GM19099 (cell line): ENCODE results near the gene NUP42.

Experiments used
- POLR2A ChIP-seq: IDR thresholded peaks from 3 replicates; pipeline ENCODE4 v1.6.1; 2011; ENCODE audit warnings: low read depth; ENCODE audit not compliant: insufficient read length; ENCODE audit errors: extremely low read depth

Gene NUP42

DNA sequence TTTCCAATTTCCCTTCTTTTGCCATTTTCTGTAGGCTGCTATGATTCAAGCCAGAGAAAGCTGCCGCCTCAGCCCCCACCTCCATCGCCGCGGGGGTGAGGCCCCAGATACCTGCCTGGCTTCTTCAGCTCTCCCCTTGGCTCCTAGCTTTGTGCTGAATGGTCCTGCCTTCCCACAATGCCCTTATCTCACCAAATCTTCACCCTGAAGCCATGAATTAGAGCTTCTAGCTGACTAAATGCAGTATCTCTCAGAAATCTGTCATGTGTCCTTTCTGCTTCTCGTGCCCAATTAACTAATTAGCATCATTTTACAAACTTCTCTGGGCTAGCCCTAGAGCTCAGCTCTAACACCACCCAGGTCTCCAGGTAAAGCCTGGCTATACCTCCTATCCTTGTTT lies 32.6 kb downstream of the NUP42 start:
- no peak for TF ChIP-seq POLR2A

DNA sequence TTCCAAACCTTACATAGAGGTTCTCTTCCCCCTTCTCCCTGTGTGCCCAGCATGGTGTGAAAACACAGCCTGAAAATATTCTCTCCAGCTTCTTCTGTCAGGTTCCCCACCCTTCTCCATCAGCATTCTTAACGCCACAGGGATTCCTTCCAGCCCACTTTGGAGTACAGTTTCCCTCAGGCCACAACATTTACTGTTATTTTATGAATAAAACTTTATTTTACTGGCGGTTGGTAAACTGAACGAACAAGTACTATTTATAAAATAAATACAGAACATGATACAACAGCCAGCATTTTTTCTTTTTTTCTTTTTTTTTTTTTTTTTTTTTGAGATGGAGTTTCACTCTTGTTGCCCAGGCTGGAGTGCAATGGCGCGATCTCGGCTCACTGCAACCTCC lies 33.1 kb downstream of the NUP42 start:
- no peak for TF ChIP-seq POLR2A

DNA sequence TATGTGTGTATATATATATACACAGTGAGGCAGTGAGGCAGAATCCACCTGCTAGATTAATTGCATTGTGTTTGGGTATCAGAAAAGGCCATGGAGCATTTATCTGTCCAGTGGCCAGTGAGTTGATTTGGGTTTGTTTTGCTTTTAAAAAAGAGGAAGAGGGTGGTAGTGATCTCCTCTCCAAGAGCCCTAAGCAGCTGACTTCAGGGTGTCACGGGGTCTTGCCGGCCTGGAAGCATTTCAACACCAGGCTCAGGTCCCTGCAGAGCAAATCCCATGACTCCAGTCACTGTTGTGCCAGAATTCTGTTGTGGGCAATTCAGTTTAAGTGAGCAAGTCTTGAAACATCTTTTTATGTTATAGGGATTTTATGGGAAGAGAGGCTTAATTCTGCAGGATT lies 34.2 kb downstream of the NUP42 start:
- TF ChIP-seq POLR2A, result no peak

DNA sequence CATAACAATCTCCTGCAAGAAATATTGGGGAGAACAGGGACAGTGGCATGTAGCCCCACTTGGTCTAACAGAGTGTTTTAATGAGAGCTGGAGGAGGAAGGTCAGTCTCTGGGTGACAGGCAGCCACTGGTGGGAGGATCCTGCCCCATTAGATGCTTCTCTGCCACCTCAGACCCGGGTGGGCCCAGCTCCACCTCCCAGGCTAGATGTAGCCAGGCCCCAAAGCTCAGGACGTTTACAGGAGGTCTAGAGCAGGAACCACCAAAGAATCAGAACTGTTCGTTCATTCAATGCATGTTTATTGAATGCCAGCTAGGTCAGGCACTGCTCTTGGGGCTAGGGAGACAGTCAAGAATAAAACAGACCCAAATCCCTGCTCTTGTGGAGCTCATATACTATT lies 36.3 kb downstream of the NUP42 start:
- no peak for TF ChIP-seq POLR2A

DNA sequence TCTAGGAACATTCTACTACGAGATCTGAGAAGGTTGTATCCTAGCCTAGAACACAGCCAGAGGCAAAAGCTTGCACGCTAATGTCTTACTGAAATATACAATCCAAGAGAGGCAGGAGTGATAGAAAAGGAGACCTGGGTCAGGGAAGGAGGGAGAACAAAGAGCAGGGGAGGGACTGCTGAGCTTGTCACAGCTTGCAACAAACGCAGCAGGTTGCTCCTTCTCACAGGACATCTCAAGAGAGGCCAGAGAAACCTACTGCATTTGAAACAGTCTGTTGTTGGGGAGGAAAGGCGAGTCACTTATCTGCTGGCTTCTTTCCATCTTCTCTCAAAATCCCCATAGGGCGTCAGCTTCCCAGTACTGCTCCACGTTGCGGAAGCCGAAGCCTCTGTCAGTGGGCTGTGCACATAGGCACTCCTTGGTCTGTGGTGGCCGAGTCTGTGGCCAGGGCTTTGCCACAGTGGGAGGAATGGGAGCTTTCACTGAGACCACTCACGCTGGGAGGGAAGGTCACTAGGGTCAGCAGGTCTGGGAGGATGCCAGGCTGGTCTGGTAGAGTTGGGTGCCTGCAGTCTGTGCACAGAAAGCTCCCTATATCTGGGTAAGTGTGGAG lies 39.0 kb downstream of the NUP42 start:
- no peak for TF ChIP-seq POLR2A

DNA sequence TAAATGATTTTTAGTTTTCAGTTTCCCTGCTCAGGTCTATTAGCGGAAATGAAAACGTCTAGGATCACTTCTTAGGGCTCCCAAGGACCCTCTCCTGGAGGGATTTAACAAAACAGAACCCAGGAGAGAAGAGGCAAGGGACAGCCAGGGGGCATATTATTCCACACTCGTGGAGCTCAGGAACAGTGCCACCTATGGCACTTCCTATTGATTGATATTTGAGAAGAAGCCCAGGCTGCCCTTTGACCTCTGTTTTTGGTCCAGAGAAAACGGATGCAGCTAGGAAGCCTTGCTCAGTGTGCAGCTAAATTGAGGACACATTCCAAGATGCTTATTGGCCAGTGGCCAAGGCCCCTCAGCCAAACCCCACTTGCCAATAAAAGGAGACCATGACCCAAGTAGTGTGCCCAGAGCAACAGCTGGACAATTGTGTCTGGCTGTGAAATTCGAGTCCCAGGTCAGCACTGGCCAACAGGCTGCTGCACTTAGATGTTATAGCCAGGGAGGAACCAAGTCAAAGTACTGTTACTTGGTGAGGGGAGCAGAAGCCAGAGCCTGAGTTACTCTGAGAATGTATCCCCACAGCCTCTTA lies 40.7 kb downstream of the NUP42 start:
- no peak for TF ChIP-seq POLR2A

DNA sequence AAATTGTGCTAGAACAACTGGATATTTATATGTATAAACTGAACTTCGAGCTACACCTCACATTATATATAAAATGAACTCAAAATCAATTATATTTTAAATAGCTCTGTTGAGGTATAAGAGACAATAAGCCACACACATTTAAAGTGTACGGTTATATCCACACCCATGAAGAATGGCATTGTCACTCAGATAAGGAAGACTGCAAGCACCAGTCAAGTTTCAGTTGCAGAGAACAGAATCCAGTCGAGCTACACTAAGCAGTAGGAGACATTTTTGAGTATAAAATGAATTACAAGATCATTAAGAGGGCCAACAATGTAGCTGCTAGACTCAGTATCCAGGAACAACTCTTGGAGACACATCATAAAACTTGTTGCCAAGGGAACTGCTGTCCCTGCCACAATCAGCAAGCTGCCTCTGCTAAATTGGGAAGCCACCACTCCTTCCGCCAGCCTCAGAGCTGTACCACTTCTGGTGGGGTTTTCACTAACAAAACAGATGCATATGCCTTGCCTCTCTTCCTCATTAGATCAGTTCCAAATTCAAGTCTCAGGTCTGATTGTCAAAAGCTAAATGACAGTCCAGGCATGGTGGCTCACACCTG lies 45.1 kb downstream of the NUP42 start:
- TF ChIP-seq POLR2A, result no peak

DNA sequence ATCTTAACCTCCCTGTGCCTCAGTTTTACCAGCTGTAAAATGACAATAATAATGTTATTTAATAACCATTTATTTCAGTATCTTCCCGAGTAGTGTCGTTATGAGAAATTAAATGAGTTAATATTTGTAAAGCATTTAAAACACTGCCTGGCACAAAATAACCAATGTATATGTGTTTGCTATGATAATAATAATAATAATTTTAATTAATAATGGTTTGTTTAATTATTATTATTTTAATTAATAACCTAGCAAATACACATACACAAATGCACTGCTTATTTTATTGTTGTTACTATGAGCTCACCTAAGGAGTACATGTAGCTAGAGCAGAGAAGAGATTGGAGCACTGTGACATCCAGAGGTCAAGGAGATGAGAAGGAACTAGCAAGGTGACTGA lies 46.6 kb downstream of the NUP42 start:
- TF ChIP-seq POLR2A, result no peak

DNA sequence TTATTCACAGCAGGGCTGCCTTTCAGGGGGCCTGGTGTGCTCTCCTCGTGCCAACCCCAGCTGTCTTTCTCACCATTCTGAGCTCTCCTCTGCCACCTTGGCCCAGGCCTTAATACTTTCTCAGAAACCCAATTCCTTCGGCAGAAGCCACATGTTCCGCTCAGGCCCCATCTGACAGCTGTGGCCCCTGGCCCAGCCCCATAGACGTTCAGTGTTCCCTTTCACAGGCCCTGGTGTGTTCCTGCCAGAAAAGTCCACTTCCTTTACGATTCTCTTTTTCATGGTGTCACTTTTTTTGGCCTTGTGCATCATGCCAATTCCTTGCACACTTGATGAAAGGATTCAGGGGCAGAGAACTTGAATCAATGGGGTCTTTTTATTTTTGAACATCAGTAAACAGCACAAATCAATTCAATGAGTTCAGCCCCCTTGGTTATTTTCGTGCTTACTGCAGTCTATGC lies 48.8 kb downstream of the NUP42 start:
- no peak for TF ChIP-seq POLR2A

DNA sequence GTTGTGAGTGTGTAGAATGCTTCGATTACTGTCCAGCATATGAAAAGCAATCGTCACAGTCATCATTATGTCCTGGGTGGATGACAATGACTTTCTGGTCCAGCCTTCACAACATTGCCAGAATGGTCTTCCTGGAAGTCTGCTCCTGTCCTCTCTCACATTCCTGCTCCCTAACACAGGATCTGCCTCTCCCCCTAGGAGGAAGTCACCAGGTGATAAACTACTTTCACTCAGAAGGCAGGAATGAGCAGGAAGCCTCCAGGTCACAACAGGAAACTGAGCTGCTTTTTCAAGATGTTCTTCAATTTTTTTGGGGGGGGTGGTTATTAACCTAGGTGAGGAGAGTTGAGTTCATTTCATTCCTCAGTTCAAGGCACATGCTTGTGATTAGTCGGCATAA lies 51.1 kb downstream of the NUP42 start:
- TF ChIP-seq POLR2A, result no peak

DNA sequence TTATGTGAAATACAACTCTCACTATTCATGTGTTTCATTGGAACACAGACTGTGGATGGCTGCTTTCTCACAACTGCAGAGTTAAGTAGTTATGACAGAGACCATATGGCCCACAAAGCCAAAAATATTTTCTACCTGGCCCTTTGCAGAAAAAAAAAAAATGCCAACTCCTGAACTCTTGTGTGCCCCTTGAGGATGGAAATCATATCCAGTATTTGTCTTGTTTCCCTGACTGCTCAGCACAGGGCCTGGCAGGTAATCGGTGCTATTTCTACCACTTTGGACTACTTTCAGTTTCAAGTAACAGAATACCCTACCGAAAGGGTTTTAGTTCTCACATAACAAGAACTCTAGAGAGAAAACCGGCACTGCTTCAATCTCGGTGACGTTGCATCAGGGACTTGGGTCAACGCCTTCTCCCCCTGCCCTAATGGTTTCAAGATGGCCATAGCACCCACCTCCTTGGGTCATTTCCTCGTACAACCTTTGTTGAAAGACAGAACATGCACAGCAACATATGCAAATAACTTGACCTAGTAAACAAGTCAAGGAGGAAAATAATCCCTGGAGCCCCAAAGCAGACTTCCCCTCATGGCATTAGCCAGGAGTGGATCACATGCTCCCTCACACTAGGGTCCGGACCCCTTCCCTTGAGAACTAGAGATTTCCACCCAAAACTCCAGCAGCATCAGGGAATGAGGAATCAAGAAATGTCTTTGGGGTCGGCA lies 52.9 kb downstream of the NUP42 start:
- no peak for TF ChIP-seq POLR2A

DNA sequence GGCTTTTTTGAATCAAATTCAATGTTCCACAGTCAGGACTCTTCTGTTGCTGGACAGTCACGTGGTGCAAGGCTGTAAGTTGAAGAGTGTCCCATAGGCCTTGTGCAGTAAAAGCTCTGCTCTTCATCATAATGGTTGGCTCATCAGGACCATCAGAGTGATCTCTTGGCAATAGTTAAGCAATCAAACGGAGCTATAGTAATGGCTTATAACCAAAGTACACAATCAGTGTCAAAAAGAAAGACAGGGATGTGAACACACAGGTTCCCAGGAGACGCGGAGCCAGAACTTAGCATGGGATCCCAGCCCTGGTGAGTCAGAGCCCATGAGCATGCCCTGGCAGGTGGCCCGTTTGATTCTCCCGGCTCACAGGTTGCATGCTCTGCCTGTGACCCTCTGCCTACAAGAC lies 54.0 kb downstream of the NUP42 start:
- TF ChIP-seq POLR2A, result no peak

DNA sequence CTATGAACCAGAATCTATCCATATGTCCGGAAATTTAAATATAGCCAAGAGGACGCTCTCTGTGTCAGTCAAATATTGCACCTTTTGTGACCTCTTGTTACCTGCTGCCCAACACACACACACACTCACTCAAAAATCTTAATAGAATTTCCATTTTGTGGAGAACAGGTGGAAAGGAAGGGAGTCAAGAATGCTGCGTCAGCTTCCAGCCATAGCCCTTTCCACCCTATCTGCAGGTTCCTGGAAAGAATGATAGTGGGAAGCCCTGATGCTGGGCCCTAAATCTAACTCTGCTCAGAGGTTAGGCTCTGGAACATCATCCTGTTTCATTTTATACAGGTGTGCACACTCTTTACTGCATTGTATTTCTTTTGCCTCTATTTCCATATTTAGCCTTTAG lies 55.2 kb downstream of the NUP42 start:
- no peak for TF ChIP-seq POLR2A

DNA sequence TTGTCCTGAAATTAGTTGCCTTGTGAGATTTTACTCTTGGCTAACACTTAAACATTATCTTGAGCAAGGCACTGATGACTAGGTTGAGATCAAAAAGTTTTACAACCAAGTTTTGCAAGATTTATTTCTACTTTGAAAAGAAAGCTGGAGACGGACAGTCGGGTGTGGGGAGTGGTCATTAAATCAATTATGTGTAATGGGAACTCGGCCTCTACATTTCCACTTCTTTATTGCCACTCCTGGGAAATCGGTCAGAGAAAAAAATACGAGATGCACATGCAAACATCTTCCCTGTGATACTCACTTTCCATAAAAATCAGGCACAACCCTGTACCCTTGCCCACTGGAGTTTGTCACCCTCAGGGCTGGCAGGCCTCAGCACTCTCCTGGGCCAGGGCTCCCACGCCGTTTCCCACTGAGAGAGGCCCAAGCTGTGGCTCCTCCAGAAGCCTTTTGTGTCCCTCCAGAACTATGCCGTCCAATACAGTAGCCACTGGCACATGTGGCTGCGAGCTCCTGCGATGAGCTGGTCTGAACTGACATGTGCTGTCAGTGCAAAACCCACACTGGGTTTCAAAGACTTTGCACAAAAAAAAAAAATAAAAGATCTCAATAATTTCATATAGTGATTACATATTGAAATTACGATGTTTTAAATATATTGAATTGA lies 57.3 kb downstream of the NUP42 start:
- no peak for TF ChIP-seq POLR2A

DNA sequence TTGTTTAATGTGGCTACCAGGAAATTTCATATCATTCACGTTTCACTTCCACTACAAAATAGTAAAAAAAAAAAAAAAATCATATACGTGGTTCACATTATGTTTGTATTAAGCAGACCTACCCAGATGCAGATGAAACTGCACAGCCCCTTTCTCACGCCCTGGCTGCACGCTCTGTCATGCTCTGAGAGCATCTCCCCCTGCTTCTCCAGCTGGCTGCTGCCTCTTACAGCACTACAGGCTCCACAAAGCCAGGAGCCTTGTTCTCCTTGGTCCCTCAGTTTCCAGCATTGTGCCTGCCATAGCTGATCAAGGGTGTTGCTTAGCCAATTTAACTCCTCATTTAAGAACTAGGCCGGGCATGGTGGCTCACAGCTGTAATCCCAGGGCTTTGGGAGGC lies 57.9 kb downstream of the NUP42 start:
- TF ChIP-seq POLR2A, result no peak

DNA sequence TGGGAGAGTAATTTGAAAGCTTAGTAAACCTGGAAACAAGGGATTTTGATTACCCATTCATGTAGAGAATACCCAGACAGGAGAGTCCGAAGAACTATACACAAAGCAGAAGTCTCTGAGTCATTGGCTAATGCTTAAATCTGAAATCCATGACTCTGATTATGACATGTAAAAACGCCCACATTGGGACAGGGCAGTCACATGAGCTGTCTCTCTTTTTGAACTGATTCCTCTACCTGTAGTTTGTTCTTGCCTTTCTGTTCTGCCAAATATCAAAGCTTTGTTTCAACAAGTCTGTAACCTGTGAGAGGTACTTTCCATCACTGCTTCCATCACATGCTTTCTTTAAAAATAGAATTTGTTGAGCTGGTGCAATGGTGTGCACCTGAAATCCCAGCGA lies 60.5 kb downstream of the NUP42 start:
- TF ChIP-seq POLR2A, result no peak

DNA sequence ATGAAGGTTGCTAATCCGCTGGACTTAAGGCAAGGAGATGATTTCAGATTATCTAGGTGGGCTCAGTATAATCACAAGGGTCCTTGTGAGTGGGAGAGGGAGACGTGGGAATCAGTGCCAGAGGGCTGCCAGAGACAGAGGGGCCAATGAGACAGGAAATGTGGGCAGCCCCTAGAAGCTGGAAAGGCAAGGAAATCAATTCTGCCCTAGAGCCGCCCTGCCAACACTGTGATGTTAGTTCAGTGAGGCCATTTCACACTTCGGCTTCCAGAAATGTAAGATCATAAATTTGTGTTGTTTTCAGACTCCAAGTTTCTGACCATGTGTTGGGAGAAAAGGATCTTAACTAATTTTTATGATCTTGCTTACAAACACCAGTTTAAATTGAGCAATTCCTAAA lies 61.1 kb downstream of the NUP42 start:
- TF ChIP-seq POLR2A, result no peak
